H1 (cell line): ENCODE data around the gene CSNK1G2.

Experiments
- CREB1 ChIP-seq: IDR thresholded peaks from 2 replicates; pipeline ENCODE4 v1.6.1; 2012; ENCODE audit warnings: inconsistent platforms
- EP300 ChIP-seq, 2 experiments: IDR thresholded peaks; 1 replicate in 1 of 2; 2 replicates in 1 of 2; pipeline ENCODE4 v1.6.1; 2011 to 2012; ENCODE audit warnings: low read depth in 2 of 2, low read length in 2 of 2, mild to moderate bottlenecking in 2 of 2, borderline replicate concordance in 1 of 2, inconsistent platforms in 1 of 2, moderate library complexity in 1 of 2
- EZH2 ChIP-seq: fragments of 200-600 bp; sonication (generic); IDR thresholded peaks from 2 replicates; pipeline ENCODE4 v1.7.1; 2012; ENCODE audit warnings: low read depth, mild to moderate bottlenecking, moderate library complexity, low read length, inconsistent platforms; ENCODE audit not compliant: severe bottlenecking
- FOSL1 ChIP-seq: IDR thresholded peaks from 2 replicates; pipeline ENCODE4 v1.6.1; 2011; ENCODE audit warnings: mild to moderate bottlenecking, low read depth, low read length, moderate library complexity; ENCODE audit not compliant: insufficient read depth
- POLR2A ChIP-seq, 2 experiments: IDR thresholded peaks; 1 replicate in 1 of 2; 2 replicates in 1 of 2; pipeline ENCODE4 v1.6.1; 2011; ENCODE audit warnings: low read depth in 2 of 2, low read length in 2 of 2, mild to moderate bottlenecking in 2 of 2; ENCODE audit errors: control extremely low read depth in 1 of 2
- RAD21 ChIP-seq, 2 experiments: IDR thresholded peaks in 1 of 2; conservative IDR thresholded peaks in 1 of 2; 2 replicates each; pipeline ENCODE4 v1.6.1; 2011; ENCODE audit warnings: low read depth in 2 of 2, low read length in 2 of 2, improper control_type of control experiment in 1 of 2, inconsistent platforms in 1 of 2, mild to moderate bottlenecking in 1 of 2, moderate library complexity in 1 of 2
- TF ChIP-seq, protein P1 (sequence below): IDR thresholded peaks from 2 replicates; pipeline ENCODE4 v1.6.1; 2012; ENCODE audit warnings: inconsistent platforms
- TF ChIP-seq, protein P2 (sequence below), 3 experiments: IDR thresholded peaks; 1 replicate in 2 of 3; 2 replicates in 1 of 3; pipeline versions ENCODE4 v1.5.1 to v1.6.1; 2011; ENCODE audit warnings: low read length in 3 of 3, mild to moderate bottlenecking in 3 of 3, inconsistent platforms in 2 of 3, low read depth in 1 of 3, moderate library complexity in 1 of 3; ENCODE audit not compliant: insufficient read depth in 1 of 3; ENCODE audit errors: control extremely low read depth in 1 of 3

DNA sequence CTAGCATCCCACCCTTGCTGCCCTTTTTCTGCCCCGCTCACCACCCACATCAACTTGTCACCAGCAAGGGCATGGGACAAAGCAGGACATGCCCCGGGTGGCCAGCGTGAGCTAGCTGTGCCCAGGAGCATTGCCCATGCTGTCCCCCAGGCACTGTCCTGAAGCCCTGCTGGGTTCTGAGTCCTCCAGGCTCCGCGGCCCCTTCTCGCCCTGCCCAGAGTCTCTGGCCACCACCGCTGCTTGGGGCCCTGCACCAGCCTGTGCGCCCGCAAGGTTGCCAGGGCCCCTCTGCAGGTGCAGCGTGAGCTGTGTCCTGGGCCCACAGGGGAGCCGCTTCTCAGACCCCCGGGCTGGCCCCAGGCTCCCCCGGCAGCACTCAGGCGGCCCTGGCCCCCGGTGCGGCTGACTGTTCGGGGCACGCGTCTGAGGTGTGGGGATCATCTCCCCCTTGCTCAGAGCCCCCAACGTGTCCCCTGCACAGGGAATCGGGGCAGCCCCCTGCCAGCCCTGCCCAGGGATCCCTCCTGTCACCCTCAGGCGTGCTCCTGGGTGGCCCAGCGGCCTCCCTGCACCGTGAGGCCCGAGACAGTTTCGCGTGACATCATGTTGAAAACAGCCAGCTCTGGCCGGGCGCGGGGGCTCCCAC, 4.1 kb downstream of the CSNK1G2 start:
- TF ChIP-seq, protein P1, sequence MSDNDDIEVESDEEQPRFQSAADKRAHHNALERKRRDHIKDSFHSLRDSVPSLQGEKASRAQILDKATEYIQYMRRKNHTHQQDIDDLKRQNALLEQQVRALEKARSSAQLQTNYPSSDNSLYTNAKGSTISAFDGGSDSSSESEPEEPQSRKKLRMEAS: no peak
- TF ChIP-seq, protein P2, sequence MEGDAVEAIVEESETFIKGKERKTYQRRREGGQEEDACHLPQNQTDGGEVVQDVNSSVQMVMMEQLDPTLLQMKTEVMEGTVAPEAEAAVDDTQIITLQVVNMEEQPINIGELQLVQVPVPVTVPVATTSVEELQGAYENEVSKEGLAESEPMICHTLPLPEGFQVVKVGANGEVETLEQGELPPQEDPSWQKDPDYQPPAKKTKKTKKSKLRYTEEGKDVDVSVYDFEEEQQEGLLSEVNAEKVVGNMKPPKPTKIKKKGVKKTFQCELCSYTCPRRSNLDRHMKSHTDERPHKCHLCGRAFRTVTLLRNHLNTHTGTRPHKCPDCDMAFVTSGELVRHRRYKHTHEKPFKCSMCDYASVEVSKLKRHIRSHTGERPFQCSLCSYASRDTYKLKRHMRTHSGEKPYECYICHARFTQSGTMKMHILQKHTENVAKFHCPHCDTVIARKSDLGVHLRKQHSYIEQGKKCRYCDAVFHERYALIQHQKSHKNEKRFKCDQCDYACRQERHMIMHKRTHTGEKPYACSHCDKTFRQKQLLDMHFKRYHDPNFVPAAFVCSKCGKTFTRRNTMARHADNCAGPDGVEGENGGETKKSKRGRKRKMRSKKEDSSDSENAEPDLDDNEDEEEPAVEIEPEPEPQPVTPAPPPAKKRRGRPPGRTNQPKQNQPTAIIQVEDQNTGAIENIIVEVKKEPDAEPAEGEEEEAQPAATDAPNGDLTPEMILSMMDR (IDR thresholded peaks at IDR 0.05; ENCODE audit: control extremely low read depth in 1 of 3, insufficient read depth in 1 of 3, low read depth in 1 of 3, low read length in 3 of 3): no peak
- TF ChIP-seq EP300 (IDR thresholded peaks at IDR 0.05; ENCODE audit: borderline replicate concordance in 1 of 2, low read depth in 2 of 2, low read length in 2 of 2) (no peak), CREB1 (no peak), POLR2A (IDR thresholded peaks at IDR 0.05; ENCODE audit: control extremely low read depth in 1 of 2, low read depth in 2 of 2, low read length in 2 of 2) (no peak), FOSL1 (no peak), RAD21 (IDR thresholded peaks at IDR 0.05 in 1 of 2, conservative IDR thresholded peaks at IDR 0.05 in 1 of 2; ENCODE audit: low read depth in 2 of 2, low read length in 2 of 2) (no peak), EZH2 (no peak)
